Measurements from ENCODE around the gene HM13.

- TF ChIP-seq POLR2A (IDR thresholded peaks at IDR 0.05; ENCODE audit: insufficient read depth in 1 of 2, low read depth in 2 of 2, low read length in 2 of 2) (no peak), ELF4 (CRISPR knock-in tag; IDR thresholded peaks at IDR 0.05; ENCODE audit: borderline replicate concordance) (no peak), TCF7L2 (IDR thresholded peaks at IDR 0.05; ENCODE audit: low read depth, low read length) (no peak), CREM (IDR thresholded peaks at IDR 0.05) (no peak), CREM (CRISPR knock-in tag; IDR thresholded peaks at IDR 0.05) (no peak), POLR2AphosphoS5 (IDR thresholded peaks at IDR 0.05; ENCODE audit: low read depth, low read length) (no peak), EP300 (IDR thresholded peaks at IDR 0.05; ENCODE audit: low read depth in 2 of 2, low read length in 2 of 2) (no peak), EP300 (CRISPR knock-in tag; IDR thresholded peaks at IDR 0.05; ENCODE audit: borderline replicate concordance) (no peak), CHD4 (IDR thresholded peaks at IDR 0.05; ENCODE audit: borderline replicate concordance, low read length) (no peak), SMARCC2 (IDR thresholded peaks at IDR 0.05) (no peak), ZNF367 (CRISPR knock-in tag; IDR thresholded peaks at IDR 0.05; ENCODE audit: borderline replicate concordance) (no peak), YY1 (IDR thresholded peaks at IDR 0.05; ENCODE audit: insufficient read depth, insufficient replicate concordance, low read depth, low read length) (no peak), NR1H2 (CRISPR knock-in tag; IDR thresholded peaks at IDR 0.05; ENCODE audit: borderline replicate concordance, low read depth) (no peak)
- TF ChIP-seq, protein P1, sequence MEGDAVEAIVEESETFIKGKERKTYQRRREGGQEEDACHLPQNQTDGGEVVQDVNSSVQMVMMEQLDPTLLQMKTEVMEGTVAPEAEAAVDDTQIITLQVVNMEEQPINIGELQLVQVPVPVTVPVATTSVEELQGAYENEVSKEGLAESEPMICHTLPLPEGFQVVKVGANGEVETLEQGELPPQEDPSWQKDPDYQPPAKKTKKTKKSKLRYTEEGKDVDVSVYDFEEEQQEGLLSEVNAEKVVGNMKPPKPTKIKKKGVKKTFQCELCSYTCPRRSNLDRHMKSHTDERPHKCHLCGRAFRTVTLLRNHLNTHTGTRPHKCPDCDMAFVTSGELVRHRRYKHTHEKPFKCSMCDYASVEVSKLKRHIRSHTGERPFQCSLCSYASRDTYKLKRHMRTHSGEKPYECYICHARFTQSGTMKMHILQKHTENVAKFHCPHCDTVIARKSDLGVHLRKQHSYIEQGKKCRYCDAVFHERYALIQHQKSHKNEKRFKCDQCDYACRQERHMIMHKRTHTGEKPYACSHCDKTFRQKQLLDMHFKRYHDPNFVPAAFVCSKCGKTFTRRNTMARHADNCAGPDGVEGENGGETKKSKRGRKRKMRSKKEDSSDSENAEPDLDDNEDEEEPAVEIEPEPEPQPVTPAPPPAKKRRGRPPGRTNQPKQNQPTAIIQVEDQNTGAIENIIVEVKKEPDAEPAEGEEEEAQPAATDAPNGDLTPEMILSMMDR (CRISPR knock-in tag; IDR thresholded peaks at IDR 0.05), result no peak
These were observed 1.5 kb downstream of the HM13 start for GRCh38 chr20:31515775-31516107.

Measured in HepG2 (cell line).